DOHH2 (cell line): ENCODE data around the gene ATP8A2.

Experiments used
- CTCF ChIP-seq: fragments of 200-600 bp; sonication (generic); IDR thresholded peaks from one replicate; pipeline ENCODE4 v1.5.1; 2014; ENCODE audit warnings: antibody characterized with exemption, mild to moderate bottlenecking, low read depth, low read length; ENCODE audit not compliant: poor library complexity, severe bottlenecking
- EZH2phosphoT487 ChIP-seq: fragments of 200-600 bp; sonication (generic); IDR thresholded peaks from 2 replicates; pipeline ENCODE4 v1.6.1; 2017; ENCODE audit warnings: borderline replicate concordance, mild to moderate bottlenecking, antibody characterized with exemption, low read length, moderate library complexity, mixed read lengths

- no peak for TF ChIP-seq CTCF
- TF ChIP-seq EZH2phosphoT487: no peak
Measured at GRCh38 chr13:25502031-25502430, 130.3 kb downstream of the ATP8A2 start.
